GM11168 (cell line): ENCODE measurements around the gene MED13L.

Source experiments
- in situ Hi-C: fragments of 300-500 bp; cut with MboI; formaldehyde crosslinking; loops from one replicate; pipeline ENCODE4 v1.12.0; 2022; ENCODE audit warnings: low sequenced_read_pairs; ENCODE audit not compliant: unreplicated experiment

The MED13L gene

GRCh38 chr12:116277467-116278278 is at the start of gene MED13L:
Gene MED13L, minus strand, starts transcription at chr12:116277693. Its CDS starts 562 bp downstream, at chr12:116277131.
- in situ Hi-C loops, result no loop called here

GRCh38 chr12:116325336-116325664 is 47.8 kb upstream of the MED13L start:
- in situ Hi-C loops, result no loop called here

- in situ Hi-C loops, result no loop called here
Observed at GRCh38 chr12:116324654-116325335, 47.3 kb upstream of the MED13L start.

- in situ Hi-C loops, result no loop called here
Observed at GRCh38 chr12:116323406-116324386, 46.2 kb upstream of the MED13L start.

DNA sequence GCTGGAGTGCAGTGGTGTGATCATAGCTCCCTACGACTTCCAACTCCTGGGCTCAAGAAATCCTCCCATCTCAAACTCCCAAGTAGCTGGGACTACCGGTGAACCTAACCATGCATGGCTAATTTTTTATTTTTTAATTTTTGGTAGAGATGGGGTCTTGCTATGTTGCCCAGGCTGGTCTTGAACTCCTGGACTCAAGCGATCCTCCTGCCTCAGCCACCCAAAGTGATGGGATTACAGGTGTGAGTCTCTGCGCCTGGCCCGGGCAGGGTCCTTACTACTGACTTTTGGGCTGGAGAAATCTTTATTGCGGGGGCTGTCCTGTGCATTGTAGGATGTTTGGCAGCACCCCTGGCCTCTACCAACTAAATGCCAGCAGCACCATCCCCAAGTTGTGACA is 44.4 kb upstream of the MED13L start:
- in situ Hi-C loops, result no loop called here

- in situ Hi-C loops, result no loop called here
Observed at GRCh38 chr12:116320791-116321217, 43.3 kb upstream of the MED13L start.

- in situ Hi-C loops, result no loop called here
Observed at GRCh38 chr12:116319898-116320621, 42.6 kb upstream of the MED13L start.

GRCh38 chr12:116319233-116319897 is 41.9 kb upstream of the MED13L start:
- in situ Hi-C loops, result no loop called here

DNA sequence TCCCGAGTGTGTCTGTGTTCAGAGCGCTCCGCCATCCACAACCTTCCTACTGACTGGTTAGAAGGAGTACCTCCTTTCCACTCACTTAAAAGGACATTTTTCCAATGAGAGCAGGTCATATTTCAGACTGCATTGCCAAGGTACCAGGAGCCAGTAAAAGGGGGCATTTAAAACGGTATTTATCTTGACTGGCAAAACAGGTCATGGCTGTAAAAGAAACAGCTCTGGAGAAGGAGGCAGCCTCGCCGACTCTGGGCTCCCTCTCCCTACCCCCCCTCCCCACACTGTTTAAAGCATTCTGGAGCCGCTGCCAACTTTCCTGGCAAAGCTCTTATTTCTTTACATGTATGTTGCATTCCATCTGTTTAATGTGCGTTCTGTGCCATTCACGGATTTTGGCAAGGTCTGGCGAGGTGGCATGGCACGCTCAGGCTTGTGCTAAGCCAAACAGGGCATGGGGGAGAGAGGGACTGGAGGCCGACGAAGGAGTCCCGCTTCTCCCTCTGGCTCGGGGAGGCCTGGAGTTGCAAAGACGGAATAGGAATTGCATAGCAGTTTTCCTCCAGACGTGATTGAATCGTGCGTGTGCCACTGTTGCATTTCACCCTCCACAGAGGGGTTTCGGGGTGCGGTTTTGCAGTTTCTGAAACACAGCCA is 41.2 kb upstream of the MED13L start:
- in situ Hi-C loops, result no loop called here

- in situ Hi-C loops, result no loop called here
Observed at GRCh38 chr12:116317986-116318575, 40.6 kb upstream of the MED13L start.

DNA sequence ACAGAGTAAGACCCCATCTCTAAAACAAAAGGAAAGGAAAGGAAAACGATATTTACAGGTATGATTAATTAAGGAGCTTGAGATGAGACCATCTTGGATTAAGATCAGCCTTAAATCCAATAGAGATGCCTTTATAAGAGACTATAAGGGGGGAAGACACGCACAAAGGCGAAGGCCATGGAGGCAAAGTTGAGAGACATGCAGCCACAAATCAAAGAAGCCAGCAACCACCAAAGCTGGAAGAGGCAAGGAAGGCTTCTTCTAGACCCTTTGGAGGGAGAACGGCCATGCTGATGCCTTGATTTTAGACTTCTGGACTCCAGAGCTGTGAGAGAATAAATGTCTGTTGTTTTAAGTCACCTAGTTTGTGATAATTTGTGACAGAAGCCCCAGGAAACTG is 39.6 kb upstream of the MED13L start:
- in situ Hi-C loops, result no loop called here

- in situ Hi-C loops, result no loop called here
Observed at GRCh38 chr12:116314477-116314876, 37.0 kb upstream of the MED13L start.

GRCh38 chr12:116313194-116313927 is 35.9 kb upstream of the MED13L start:
- in situ Hi-C loops, result no loop called here

DNA sequence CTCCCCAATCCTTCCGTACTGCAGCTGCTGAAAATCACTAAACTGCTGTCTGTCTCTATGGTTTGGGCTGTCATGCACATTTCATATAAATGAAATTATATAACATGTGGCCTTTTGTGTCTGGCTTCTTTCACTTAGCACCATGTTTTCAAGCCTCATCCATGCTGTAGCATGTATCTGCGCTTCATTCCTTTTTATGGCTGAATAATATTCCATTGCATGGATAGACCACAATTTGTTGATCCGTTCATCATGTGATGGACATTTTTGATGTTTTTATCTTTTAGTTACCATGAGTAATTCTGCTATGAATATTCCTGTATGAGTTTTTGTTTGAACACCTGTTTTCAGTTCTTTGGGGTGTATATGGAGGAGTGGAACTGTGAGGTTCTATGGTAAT is 32.6 kb upstream of the MED13L start:
- in situ Hi-C loops, result no loop called here

DNA sequence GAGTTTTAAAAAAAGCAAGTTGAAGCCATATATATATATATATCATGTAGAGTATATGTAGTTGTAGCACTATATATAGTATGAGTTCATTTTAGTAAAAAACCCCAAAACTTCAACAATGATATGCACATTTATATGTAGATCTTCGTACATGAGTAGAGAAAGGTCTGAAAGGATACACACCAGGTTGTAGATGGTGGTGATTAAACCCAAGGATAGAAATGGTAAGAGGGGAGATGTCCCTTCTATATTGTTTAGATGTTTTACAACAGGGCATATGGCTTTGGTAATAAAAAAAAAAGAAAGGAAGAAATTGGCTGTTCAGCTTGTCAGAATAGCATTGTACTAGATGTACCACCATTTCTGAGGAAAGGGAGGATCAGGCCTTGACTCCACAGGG is 31.9 kb upstream of the MED13L start:
- in situ Hi-C loops, result no loop called here

GRCh38 chr12:116308647-116309046 is 31.2 kb upstream of the MED13L start:
- in situ Hi-C loops, result no loop called here

GRCh38 chr12:116306968-116307367 is 29.5 kb upstream of the MED13L start:
- in situ Hi-C loops, result no loop called here

GRCh38 chr12:116306506-116306905 is 29.0 kb upstream of the MED13L start:
- in situ Hi-C loops, result no loop called here
